ENCODE measurements around the gene PITPNC1. TPM values are rescaled to one million over a fixed set of nuclear protein-coding genes. Genes with fewer than 3 reads are reported as not detected.

PITPNC1 gene
- total and polyA plus RNA-seq, 8 donors, result 9.7 to 21.9 (median 11.3) TPM

GRCh38 chr17:67557052-67557845 lies 180.2 kb downstream of the PITPNC1 start:
- H3K4me3 ChIP-seq, result no peak overlapping the region
- DNase-seq (no peak), ATAC-seq (no peak)
- no peak for TF ChIP-seq CTCF (IDR thresholded peaks at IDR 0.05)
- H3K27me3 ChIP-seq, result no peaks in the 10 kb centered on the region
- H3K36me3 ChIP-seq, result no peaks in the 10 kb centered on the region
- H3K9me3 ChIP-seq, result no peaks in the 10 kb centered on the region
- H3K4me1 ChIP-seq, result no peaks in the 10 kb centered on the region
- H3K27ac ChIP-seq, result no peak overlapping the region
- intact Hi-C loops (cut with DNase I), result no loop called here

GRCh38 chr17:67557921-67558320 lies 180.8 kb downstream of the PITPNC1 start:
- Histone ChIP-seq H3K27me3 (no peaks in the 10 kb centered on the region), H3K27ac (no peak overlapping the region), H3K4me3 (no peak overlapping the region), H3K36me3 (no peaks in the 10 kb centered on the region), H3K4me1 (no peaks in the 10 kb centered on the region), H3K9me3 (no peaks in the 10 kb centered on the region)
- no peak for DNase-seq
- ATAC-seq, result no peak
- TF ChIP-seq CTCF (IDR thresholded peaks at IDR 0.05), result no peak
- intact Hi-C loops (cut with DNase I), result no loop called here

- Histone ChIP-seq H3K9me3 (no peaks in the 10 kb centered on the region), H3K27me3 (no peaks in the 10 kb centered on the region), H3K4me3 (no peak overlapping the region), H3K4me1 (no peaks in the 10 kb centered on the region), H3K36me3 (no peaks in the 10 kb centered on the region), H3K27ac (no peak overlapping the region)
- ATAC-seq (no peak), DNase-seq (no peak)
- intact Hi-C loops (cut with DNase I), result no loop called here
- no peak for TF ChIP-seq CTCF (IDR thresholded peaks at IDR 0.05)
These were observed 181.8 kb downstream of the PITPNC1 start for GRCh38 chr17:67558740-67559380.

- no peaks in the 10 kb centered on the region for H3K27me3 ChIP-seq
- H3K9me3 ChIP-seq, result no peaks in the 10 kb centered on the region
- no peak overlapping the region for H3K4me3 ChIP-seq
- no peaks in the 10 kb centered on the region for H3K36me3 ChIP-seq
- TF ChIP-seq CTCF (IDR thresholded peaks at IDR 0.05), result peak; percentile 13 to 17
- H3K27ac ChIP-seq, result no peak overlapping the region
- no peak for DNase-seq
- peak; percentile 71 for ATAC-seq
- intact Hi-C loops (cut with DNase I), result no loop called here
- H3K4me1 ChIP-seq, result no peaks in the 10 kb centered on the region
These were observed 182.4 kb downstream of the PITPNC1 start for GRCh38 chr17:67559381-67559966.

- H3K4me3 ChIP-seq, result no peak overlapping the region
- no peaks in the 10 kb centered on the region for H3K9me3 ChIP-seq
- DNase-seq (no peak), ATAC-seq (no peak)
- no peaks in the 10 kb centered on the region for H3K36me3 ChIP-seq
- H3K4me1 ChIP-seq, result no peaks in the 10 kb centered on the region
- H3K27ac ChIP-seq, result no peak overlapping the region
- H3K27me3 ChIP-seq, result no peaks in the 10 kb centered on the region
- intact Hi-C loops (cut with DNase I), result no loop called here
- no peak for TF ChIP-seq CTCF (IDR thresholded peaks at IDR 0.05)
These were observed 184.9 kb downstream of the PITPNC1 start for GRCh38 chr17:67562005-67562404.
